Posterior vena cava (tissue), 2 donors: Measurements from ENCODE around the gene CDK11B. TPM values are rescaled to one million over a fixed set of nuclear protein-coding genes. Genes with fewer than 3 reads are reported as not detected.
"Not testable (repeated sequence)": the region's sequence is repeated elsewhere in the genome, so short reads cannot be mapped to it uniquely, and the experiment has no call there.

ENCODE experiments used
- DNase-seq: peaks from one replicate; pipeline ENCODE4 v3.0.0-alpha.2; 2020; ENCODE audit warnings: low spot score
- intact Hi-C, 2 donors: fragments of 100-400 bp; cut with DNase I; formaldehyde crosslinking; loops; one replicate each; pipeline versions ENCODE4 v1.14.1 to v1.14.2; 2022 to 2023
- total RNA-seq, 2 donors: library from RNA; stranded (reverse); fragmentation: NEBNext Ultra II Directional; extraction: Animal tissue kit (Norgen Biotek cat#: 25700); gene quantifications; one replicate each; pipeline ENCODE4 v1.2.1, GENCODE V29; 2021
- donor health status: DM: yes; HTN: yes; CAD: no.
- donor health status: DM: yes; HTN: yes; CAD: no.

Gene CDK11B
- total RNA-seq, 2 donors from 2014 or later, result 19.4 to 24.3 TPM

DNA sequence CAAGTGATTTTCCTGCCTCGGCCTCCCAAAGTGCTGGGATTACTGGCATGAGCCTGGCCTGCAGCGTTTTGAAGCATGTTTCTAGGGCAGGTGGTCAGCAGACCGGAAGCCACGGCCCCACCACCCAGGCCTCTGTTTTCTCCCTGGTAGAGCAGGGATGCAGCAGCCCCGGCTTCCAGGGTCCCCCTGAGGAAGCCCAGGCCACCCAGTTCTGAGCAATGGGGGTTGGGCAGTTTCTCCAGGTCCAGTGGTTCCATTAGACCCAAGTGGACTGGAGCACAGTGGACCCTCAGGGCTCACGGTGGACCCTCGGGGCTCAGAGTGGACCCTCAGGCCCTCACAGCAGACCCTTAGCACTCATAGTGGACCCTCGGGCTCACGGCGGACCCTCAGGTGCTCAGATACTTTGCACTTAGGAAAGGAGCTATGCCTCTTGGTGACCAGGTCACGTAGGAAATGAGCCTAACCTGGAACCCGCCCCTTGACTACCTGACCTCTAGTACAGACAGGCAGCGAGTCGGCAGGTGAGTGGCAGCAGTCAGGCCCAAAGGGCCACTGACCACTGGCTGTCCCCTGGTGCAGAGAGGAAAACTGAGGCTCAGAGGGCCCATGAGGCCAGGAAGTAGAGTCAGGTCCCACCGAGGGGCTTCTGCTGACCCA is 54.3 kb downstream of the CDK11B start:
- no peak for DNase-seq
- intact Hi-C loops, result no loop called here

DNA sequence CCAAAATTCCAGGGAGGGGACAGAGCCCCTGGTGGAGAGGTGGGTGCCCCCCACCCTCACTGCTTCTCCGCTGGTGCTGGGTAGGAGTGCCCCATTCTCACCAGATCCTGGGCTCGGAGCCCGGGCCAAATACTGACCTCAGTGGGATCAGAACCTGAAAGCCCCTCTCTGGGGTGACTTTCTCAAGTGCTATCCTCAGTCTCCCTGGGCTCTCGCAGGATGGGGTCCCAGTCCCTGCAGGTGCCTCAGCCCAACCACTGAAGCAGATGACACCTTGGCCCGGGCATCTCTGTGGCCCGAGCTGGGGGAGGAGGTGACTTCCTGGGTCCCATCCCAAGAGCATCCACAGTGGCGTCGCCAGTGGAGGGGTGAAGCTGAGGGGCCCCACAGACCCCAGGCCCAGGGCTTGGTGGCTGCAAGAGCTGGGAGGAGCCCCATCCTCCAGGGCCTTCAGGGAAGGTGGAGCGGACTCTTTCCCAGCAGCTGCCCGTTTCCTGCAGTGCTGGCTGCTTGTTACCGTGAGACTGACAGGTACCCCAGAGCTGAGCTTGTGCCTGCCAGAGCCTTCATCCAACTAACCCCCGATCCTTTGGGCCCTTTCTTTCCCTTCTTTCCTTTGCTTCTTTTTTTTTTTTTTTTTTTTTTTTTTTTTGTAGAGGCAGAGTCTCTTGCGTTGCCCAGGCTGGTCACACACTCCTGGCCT is 55.0 kb downstream of the CDK11B start:
- intact Hi-C loops, result no loop called here
- peak; percentile 80 for DNase-seq

- intact Hi-C loops, result no loop called here
- no peak for DNase-seq
Measured at GRCh38 chr1:1602968-1603506, 55.8 kb downstream of the CDK11B start.

DNA sequence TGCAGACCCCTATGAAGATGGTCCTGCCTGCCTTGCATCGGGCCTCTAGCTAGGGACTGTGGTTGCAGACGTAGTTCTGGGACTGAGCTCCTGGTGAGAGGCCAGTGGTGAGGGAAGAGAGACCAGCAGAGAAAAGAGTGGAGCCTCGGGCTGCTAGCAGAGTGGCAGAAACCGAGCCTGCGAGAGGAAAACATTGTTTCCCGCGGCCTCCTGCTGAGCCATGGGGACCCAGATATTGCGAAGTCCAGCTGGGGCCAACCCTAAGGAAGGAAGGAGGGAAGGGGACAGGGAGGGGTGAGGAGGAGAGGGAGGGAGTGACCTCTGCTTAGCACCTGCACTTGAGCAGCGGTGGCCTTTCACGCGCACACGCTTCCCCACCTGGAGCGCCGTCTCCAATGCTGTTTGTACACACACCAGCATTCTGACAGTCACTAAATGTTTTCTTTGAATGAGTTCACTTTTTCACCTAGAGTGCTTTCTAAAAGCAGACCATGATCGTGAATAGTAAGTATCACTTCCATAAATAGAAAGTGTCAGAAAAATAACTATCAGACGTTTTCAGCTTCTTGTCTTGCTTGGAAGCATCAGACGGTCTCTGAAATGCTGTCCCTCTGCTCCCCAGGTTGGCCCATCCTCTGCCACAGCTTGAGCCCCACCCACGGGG is 56.4 kb downstream of the CDK11B start:
- intact Hi-C loops, result no loop called here
- DNase-seq, result no peak

GRCh38 chr1:1601564-1602303 is 57.1 kb downstream of the CDK11B start:
- intact Hi-C loops, result no loop called here
- DNase-seq, result no peak

DNA sequence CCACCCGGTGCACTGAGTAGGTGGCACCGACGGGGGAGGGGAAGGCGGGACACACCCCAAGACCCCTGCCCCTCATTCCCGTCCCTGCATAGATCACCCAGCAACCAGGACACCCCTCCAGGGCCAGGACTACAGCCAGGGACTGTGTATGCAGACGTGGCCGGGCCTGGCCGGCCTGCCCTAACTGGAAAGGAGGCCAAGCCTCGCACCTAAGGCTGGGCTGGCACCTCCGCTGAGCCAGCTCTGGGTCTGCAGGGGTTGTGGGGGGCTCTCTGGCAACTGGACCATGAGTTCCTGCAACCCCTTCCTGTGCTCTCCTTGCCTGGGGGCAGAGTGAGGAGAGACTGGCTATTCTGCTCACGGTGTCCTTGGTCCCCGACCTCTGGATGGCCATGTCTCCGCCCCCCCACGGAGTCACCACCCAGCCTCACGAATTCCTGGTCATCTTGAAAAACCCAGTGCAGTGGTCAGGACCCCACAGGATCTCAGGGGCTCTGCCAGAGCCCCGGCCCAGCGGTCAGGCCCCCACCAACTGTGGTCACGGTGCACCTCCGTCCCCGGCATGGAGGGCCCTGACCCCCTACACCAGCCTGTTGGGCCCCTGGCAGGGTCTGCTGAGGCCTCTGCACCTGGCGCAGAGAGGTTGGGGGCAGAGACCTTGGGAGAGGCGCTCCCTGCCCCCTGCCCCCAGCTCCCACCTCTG is 57.8 kb downstream of the CDK11B start:
- intact Hi-C loops, result no loop called here
- no peak for DNase-seq

DNA sequence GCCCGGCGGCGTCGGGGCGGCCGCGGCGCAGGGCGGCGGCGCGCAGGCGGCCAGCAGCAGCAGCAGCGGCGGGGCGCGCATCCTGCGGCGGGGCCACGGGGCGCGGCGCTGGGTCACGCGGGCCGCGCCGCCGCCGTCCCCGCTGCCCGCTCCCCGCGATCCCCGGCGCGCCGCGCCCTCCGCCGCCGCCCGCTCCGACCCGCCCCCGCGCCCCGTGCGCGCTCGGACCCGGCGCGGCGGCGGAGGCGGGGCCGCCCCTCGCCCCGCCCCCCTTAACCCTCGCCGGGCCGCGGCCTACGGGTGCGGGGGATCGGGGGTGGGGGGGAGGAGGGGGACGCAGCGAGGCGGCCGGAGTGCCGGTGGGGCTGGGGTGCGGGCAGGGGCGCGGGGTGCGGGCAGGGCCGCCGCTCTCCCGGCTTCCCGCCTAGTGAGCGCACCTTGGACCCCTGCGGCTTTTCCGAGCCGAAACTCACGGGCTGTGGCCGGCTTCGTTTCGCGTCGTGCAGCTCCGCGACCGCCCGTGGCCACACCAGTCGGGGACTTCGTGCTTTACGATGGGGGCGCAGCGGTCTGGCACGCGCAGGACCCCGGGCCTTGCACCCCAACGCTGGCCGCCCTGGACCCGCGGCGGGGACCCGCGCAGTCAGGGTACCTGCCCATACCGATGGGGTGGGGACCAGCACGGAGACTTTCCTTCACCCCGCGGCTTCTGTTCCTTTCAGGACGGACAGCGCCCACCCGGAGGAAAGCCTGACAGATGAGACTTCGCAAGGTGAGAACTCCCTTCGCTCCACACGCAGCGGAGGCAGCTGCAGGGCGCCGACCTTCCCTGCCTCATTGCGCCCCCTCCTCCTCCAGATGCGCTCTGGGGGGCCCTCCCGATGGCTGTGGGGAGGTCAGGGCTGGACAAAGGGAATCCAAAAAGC is 58.6 kb downstream of the CDK11B start, which contains the start of gene FNDC10:
FNDC10 (minus strand) TSS at position 201 of the 926 bp plus-strand sequence; CDS start at position 81, 120 bp downstream.
- intact Hi-C loops, result no loop called here
- no peak for DNase-seq

- no peak for DNase-seq
- intact Hi-C loops, result no loop called here
Measured at GRCh38 chr1:1599030-1599934, 59.5 kb downstream of the CDK11B start.

- intact Hi-C loops, result no loop called here
- DNase-seq, result no peak
Measured at GRCh38 chr1:1598720-1599029, 60.1 kb downstream of the CDK11B start.

- DNase-seq, result no peak
- intact Hi-C loops, result no loop called here
Measured at GRCh38 chr1:1598051-1598719, 60.6 kb downstream of the CDK11B start.

DNA sequence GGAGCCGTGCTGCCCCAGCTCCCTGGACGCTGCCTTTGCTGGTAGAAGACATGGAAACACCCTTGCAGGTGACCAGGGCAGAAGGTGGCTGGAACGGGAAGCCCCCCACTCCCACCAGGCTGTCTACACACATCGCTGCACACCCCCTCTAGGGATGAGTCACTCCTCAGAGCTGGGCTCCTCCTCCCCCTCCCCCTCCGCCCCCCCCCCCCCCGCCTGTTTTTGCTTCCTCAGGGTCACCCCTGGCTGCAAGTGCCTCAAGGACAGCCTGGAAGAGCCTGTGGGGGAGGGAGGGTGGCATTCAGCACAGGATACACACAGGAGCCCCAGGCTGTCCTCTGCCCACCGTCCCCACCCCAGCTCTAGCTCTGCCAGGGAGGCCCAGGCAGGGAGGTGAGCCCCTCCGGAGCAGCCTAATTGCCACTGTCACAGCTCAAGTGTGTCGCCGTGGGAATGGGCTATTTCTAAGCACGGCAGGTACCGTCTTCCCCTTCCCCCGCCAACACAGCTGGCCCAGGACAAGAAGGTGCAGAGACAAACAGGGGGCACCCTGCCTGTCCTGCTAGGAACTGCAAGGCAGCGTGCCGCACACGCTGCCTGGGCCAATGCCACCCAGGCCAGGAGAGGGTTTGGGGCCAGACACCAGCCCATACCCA is 61.4 kb downstream of the CDK11B start:
- DNase-seq, result no peak
- intact Hi-C loops, result no loop called here

DNA sequence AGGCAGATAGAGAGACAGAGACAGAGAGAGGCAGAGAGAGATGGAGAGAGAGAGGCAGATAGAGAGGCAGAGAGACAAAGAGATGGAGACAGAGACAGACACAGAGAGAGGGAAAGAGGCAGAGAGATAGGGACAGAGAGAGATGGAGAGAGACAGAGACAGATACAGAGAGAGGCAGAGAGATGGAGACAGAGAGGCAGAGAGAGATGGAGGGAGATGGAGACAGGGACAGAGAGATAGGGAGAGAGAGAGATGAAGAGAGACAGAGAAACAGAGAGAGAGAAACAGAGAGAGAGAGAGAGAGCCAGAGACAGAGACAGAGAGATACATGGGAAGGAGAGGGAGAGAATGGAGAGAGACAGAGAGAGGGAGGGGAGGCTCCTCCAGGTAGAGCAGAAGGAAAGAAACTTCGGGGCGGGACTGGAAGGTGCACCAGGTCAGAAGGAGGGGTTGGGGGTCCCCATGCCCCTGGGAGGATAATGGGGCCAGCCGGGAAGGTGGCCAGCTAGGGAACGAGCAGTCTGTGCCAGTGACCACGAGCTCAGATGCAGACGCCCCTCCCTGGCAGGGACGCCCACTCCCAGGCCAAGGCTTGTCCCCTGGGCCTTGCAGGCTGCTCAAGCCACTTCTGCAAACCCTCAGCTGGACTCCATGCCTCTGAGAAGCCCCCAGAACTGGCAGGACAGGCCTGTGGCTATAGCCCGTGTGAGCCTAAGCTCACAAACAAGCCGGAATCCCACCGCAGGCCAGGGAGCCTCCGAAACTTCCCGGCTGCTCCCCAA is 62.1 kb downstream of the CDK11B start:
- intact Hi-C loops, result no loop called here

GRCh38 chr1:1595341-1595740 is 63.5 kb downstream of the CDK11B start:
- intact Hi-C loops, DNase-seq: not testable (repeated sequence)

More for the DNA sequence above, 62.1 kb downstream of the CDK11B start:
- DNase-seq, result no peak

DNA sequence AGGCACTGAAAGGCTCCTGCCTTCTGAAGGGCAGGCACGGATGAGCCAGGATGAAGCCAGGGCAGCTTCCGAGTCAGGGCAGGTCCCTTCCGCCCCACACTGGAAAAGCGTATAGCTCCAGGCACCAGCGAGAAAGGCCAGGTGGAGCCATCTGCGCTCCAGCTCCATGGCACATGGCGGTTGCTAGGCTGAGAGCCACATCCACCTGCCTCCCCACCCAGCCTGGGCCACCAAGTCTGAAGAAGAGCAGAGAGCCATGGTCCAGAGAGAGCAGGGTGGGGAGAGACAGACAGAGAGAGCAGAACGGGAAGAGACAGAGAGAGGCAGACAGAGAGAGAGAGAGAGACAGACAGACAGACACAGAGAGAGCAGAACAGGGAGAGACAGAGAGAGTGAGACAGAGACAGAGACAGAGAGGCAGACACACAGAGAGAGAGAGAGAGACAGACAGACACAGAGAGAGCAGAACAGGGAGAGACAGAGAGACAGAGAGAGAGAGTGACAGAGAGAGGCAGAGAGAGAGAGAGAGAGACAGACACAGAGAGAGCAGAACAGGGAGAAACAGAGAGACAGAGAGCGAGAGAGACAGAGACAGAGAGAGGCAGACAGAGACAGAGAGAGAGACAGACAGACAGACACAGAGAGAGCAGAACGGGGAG is 64.1 kb downstream of the CDK11B start:
- DNase-seq, result no peak

More for the DNA sequence above, 64.1 kb downstream of the CDK11B start:
- intact Hi-C loops, result no loop called here
